Osteoblast (primary cell): ENCODE data around the gene NAAA. TPM values are rescaled to one million over a fixed set of nuclear protein-coding genes. Genes with fewer than 3 reads are reported as not detected.

Experiments used
- DNase-seq: peaks from one replicate; pipeline ENCODE4 v3.0.0; 2011; ENCODE audit warnings: low spot score, mixed read lengths; ENCODE audit not compliant: insufficient read length; ENCODE audit errors: missing footprints
- H2AFZ ChIP-seq: 2 replicates; pipeline ENCODE4 v1.6.0; 2011; ENCODE audit warnings: mild to moderate bottlenecking, low read length
- H3K27ac ChIP-seq: 2 replicates; pipeline ENCODE4 v1.5.1; 2011; ENCODE audit warnings: mild to moderate bottlenecking, low read depth, low read length, moderate library complexity
- H3K27me3 ChIP-seq: 2 replicates; pipeline ENCODE4 v1.6.0; 2012; ENCODE audit warnings: mild to moderate bottlenecking, control low read depth, inconsistent platforms, low read length, moderate library complexity; ENCODE audit not compliant: insufficient read depth
- H3K36me3 ChIP-seq: 2 replicates; pipeline ENCODE4 v1.5.1; 2011; ENCODE audit warnings: mild to moderate bottlenecking, low read length, control low read depth, moderate library complexity; ENCODE audit not compliant: insufficient read depth
- H3K4me1 ChIP-seq: 2 replicates; pipeline ENCODE4 v1.5.1; 2011; ENCODE audit warnings: mild to moderate bottlenecking, low read length, control low read depth, moderate library complexity; ENCODE audit not compliant: insufficient read depth
- H3K4me2 ChIP-seq: 2 replicates; pipeline ENCODE4 v1.6.0; 2011; ENCODE audit warnings: mild to moderate bottlenecking, low read length; ENCODE audit not compliant: insufficient read depth
- H3K4me3 ChIP-seq: fragments of 200-600 bp; sonication (generic); 3 replicates; pipeline ENCODE4 v1.5.1; 2012; ENCODE audit warnings: mild to moderate bottlenecking, low read length, inconsistent platforms; ENCODE audit not compliant: insufficient read depth
- H3K79me2 ChIP-seq: 2 replicates; pipeline ENCODE4 v1.6.0; 2012; ENCODE audit warnings: mild to moderate bottlenecking, low read length, control low read depth, inconsistent platforms; ENCODE audit not compliant: insufficient read depth
- H3K9me3 ChIP-seq: 2 replicates; pipeline ENCODE4 v1.5.1; 2011; ENCODE audit warnings: low read depth, low read length, control low read depth
- H4K20me1 ChIP-seq: 2 replicates; pipeline ENCODE4 v1.6.0; 2012; ENCODE audit warnings: mild to moderate bottlenecking, low read length, control low read depth; ENCODE audit not compliant: insufficient read depth
- total RNA-seq: library from RNA; depleted of rRNA; stranded (reverse); fragments of >200 nt; gene quantifications from 2 replicates; pipeline ENCODE4 v1.2.3, GENCODE V29; 2012
- TF ChIP-seq, protein P1 (sequence below): IDR thresholded peaks from 2 replicates; pipeline ENCODE4 v1.5.1; 2011; ENCODE audit warnings: mild to moderate bottlenecking, low read depth, low read length, moderate library complexity; ENCODE audit errors: extremely low read depth

Gene NAAA
- total RNA-seq, 1 donor: 27.9 TPM

GRCh38 chr4:75924309-75924827 is 16.4 kb downstream of the NAAA start:
- H3K4me1 ChIP-seq: peaks cover 3% of the 10 kb centered on the region
- H3K79me2 ChIP-seq: no peaks in the 10 kb centered on the region
- H3K27me3 ChIP-seq: no peaks in the 10 kb centered on the region
- peaks cover 15% of the 10 kb centered on the region for H3K36me3 ChIP-seq
- H3K9me3 ChIP-seq: no peaks in the 10 kb centered on the region
- H3K4me3 ChIP-seq: no peak overlapping the region
- DNase-seq: no peak
- no peak overlapping the region for H2AFZ ChIP-seq
- H4K20me1 ChIP-seq: no peaks in the 10 kb centered on the region
- no peak overlapping the region for H3K4me2 ChIP-seq
- TF ChIP-seq, protein P1, sequence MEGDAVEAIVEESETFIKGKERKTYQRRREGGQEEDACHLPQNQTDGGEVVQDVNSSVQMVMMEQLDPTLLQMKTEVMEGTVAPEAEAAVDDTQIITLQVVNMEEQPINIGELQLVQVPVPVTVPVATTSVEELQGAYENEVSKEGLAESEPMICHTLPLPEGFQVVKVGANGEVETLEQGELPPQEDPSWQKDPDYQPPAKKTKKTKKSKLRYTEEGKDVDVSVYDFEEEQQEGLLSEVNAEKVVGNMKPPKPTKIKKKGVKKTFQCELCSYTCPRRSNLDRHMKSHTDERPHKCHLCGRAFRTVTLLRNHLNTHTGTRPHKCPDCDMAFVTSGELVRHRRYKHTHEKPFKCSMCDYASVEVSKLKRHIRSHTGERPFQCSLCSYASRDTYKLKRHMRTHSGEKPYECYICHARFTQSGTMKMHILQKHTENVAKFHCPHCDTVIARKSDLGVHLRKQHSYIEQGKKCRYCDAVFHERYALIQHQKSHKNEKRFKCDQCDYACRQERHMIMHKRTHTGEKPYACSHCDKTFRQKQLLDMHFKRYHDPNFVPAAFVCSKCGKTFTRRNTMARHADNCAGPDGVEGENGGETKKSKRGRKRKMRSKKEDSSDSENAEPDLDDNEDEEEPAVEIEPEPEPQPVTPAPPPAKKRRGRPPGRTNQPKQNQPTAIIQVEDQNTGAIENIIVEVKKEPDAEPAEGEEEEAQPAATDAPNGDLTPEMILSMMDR: no peak
- no peak overlapping the region for H3K27ac ChIP-seq

GRCh38 chr4:75922588-75922987 is 18.2 kb downstream of the NAAA start:
- Histone ChIP-seq H3K79me2 (no peaks in the 10 kb centered on the region), H3K27me3 (no peaks in the 10 kb centered on the region), H3K4me3 (no peak overlapping the region), H3K4me2 (no peak overlapping the region), H2AFZ (no peak overlapping the region), H3K4me1 (peaks cover 3% of the 10 kb centered on the region), H4K20me1 (no peaks in the 10 kb centered on the region), H3K27ac (no peak overlapping the region), H3K9me3 (no peaks in the 10 kb centered on the region), H3K36me3 (peaks cover 19% of the 10 kb centered on the region)
- TF ChIP-seq, protein P1: no peak
- DNase-seq: no peak

GRCh38 chr4:75921910-75922309 is 18.9 kb downstream of the NAAA start:
- peaks cover 19% of the 10 kb centered on the region for H3K36me3 ChIP-seq
- H2AFZ ChIP-seq: no peak overlapping the region
- H3K79me2 ChIP-seq: no peaks in the 10 kb centered on the region
- peaks cover 3% of the 10 kb centered on the region for H3K4me1 ChIP-seq
- no peak overlapping the region for H3K27ac ChIP-seq
- H4K20me1 ChIP-seq: no peaks in the 10 kb centered on the region
- no peak overlapping the region for H3K4me3 ChIP-seq
- no peaks in the 10 kb centered on the region for H3K27me3 ChIP-seq
- TF ChIP-seq, protein P1: no peak
- no peak overlapping the region for H3K4me2 ChIP-seq
- H3K9me3 ChIP-seq: no peaks in the 10 kb centered on the region
- no peak for DNase-seq

DNA sequence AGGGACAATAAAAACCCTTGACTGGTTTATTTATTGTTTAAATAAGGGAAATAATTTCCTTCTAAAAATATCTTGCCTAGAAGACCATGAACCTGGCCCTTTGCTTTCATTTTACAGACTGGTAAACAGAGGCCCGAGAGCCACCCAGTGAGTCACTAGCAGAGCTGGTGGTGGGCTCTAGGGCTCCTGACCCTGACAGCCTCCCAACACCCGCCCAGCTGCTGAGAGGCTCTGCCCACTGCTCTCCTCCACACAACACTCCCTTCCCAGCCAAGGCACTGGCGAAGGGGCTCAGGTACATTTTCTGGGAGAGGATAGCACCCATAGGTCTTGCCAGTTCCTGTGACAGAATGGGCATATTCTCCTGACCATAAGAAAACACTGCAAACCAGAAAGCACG is 20.5 kb downstream of the NAAA start:
- Histone ChIP-seq H4K20me1 (no peaks in the 10 kb centered on the region), H3K4me3 (no peak overlapping the region)
- TF ChIP-seq, protein P1: no peak

More for the DNA sequence above, 20.5 kb downstream of the NAAA start:
- H3K36me3 ChIP-seq: peaks cover 19% of the 10 kb centered on the region
- peaks cover 9% of the 10 kb centered on the region for H3K4me1 ChIP-seq
- no peak for DNase-seq
- H3K27ac ChIP-seq: no peak overlapping the region
- no peaks in the 10 kb centered on the region for H3K27me3 ChIP-seq
- no peak overlapping the region for H2AFZ ChIP-seq
- H3K4me2 ChIP-seq: no peak overlapping the region
- H3K79me2 ChIP-seq: no peaks in the 10 kb centered on the region
- H3K9me3 ChIP-seq: no peaks in the 10 kb centered on the region
